H1 (cell line): ENCODE results near the gene TIMM21. TPM values are rescaled to one million over a fixed set of nuclear protein-coding genes. Genes with fewer than 3 reads are reported as not detected.

Experiments
- CTCF ChIA-PET: fragments of 300-600 bp; sonication (Branson Sonifier 250); formaldehyde crosslinking; loops from one replicate; lab custom pipeline; 2021; ENCODE audit not compliant: partially characterized antibody; lab: Charles Lee
- POLR2A ChIA-PET: fragments of 300-600 bp; sonication (Branson Sonifier 250); formaldehyde crosslinking; loops from one replicate; lab custom pipeline; 2021; ENCODE audit warnings: inconsistent platforms; ENCODE audit not compliant: partially characterized antibody; lab: Charles Lee
- DNase-seq, 2 experiments: peaks; one replicate each; pipeline versions ENCODE4 v3.0.0 to v3.0.0-alpha.2; 2010 to 2022; ENCODE audit warnings: low spot score in 2 of 2, low read depth in 1 of 2, mixed read lengths in 1 of 2
- FAIRE-seq: peaks from 2 replicates; lab custom pipeline; 2011; peaks lifted over from hg19 to GRCh38; lab: Jason Lieb, UNC
- H2AFZ ChIP-seq: 2 replicates; pipeline ENCODE4 v1.8.1; 2012; ENCODE audit warnings: low read length, inconsistent platforms
- H2AK5ac ChIP-seq: 2 replicates; pipeline ENCODE4 v1.6.1; 2013; ENCODE audit warnings: low read depth, low read length
- H2BK120ac ChIP-seq: replicated peaks from 2 replicates; pipeline ENCODE3; 2013; ENCODE audit warnings: low read depth, low read length, inconsistent platforms
- H2BK12ac ChIP-seq: 2 replicates; pipeline ENCODE4 v1.6.1; 2013; ENCODE audit warnings: low read depth, low read length
- H2BK15ac ChIP-seq: 2 replicates; pipeline ENCODE4 v1.6.1; 2013; ENCODE audit warnings: low read length
- H2BK20ac ChIP-seq: 2 replicates; pipeline ENCODE4 v1.6.1; 2013; ENCODE audit warnings: low read length
- H2BK5ac ChIP-seq: 2 replicates; pipeline ENCODE4 v1.6.1; 2013; ENCODE audit warnings: low read depth, low read length
- H3K14ac ChIP-seq: 2 replicates; pipeline ENCODE4 v1.6.1; 2013; ENCODE audit warnings: inconsistent platforms; ENCODE audit not compliant: insufficient read length
- H3K18ac ChIP-seq: 2 replicates; pipeline ENCODE4 v1.6.1; 2013; ENCODE audit warnings: low read length; ENCODE audit errors: extremely low read depth
- H3K23ac ChIP-seq: 2 replicates; pipeline ENCODE4 v1.6.1; 2013; ENCODE audit warnings: inconsistent platforms; ENCODE audit not compliant: insufficient read length
- H3K23me2 ChIP-seq: 2 replicates; pipeline ENCODE4 v1.6.1; 2013; ENCODE audit warnings: low read depth, low read length
- H3K27ac ChIP-seq: 2 replicates; pipeline ENCODE4 v1.6.1; 2011; ENCODE audit warnings: low read depth, low read length, inconsistent platforms
- H3K27me3 ChIP-seq, 4 experiments: replicated peaks in 1 of 4; 1 replicate in 1 of 4; 2 replicates in 3 of 4; pipeline versions ENCODE4 v1.6.1 to v1.8.1; 2011 to 2013; ENCODE audit warnings: low read length in 3 of 4, mild to moderate bottlenecking in 3 of 4, inconsistent platforms in 2 of 4, mixed read lengths in 2 of 4, moderate library complexity in 1 of 4; ENCODE audit not compliant: control insufficient read depth in 3 of 4, insufficient read depth in 3 of 4; ENCODE audit errors: extremely low read depth in 1 of 4
- H3K36me3 ChIP-seq, 4 experiments: 2 replicates each; pipeline versions ENCODE4 v1.6.1 to v1.8.1; 2011 to 2013; ENCODE audit warnings: mild to moderate bottlenecking in 4 of 4, low read length in 3 of 4, moderate library complexity in 2 of 4, control low read depth in 1 of 4, inconsistent platforms in 1 of 4; ENCODE audit not compliant: insufficient read depth in 4 of 4, control insufficient read depth in 2 of 4
- H3K4ac ChIP-seq: replicated peaks from 2 replicates; pipeline ENCODE3; 2013; ENCODE audit warnings: low read length, low read depth, mixed read lengths, inconsistent platforms; ENCODE audit not compliant: insufficient read length
- H3K4me1 ChIP-seq, 4 experiments: replicated peaks in 1 of 4; 1 replicate in 1 of 4; 2 replicates in 3 of 4; pipeline versions ENCODE4 v1.6.1 to v1.8.1; 2011 to 2013; ENCODE audit warnings: low read length in 3 of 4, inconsistent platforms in 2 of 4, mixed read lengths in 1 of 4; ENCODE audit not compliant: insufficient read depth in 4 of 4, control insufficient read depth in 3 of 4
- H3K4me2 ChIP-seq, 2 experiments: 2 replicates each; pipeline versions ENCODE4 v1.6.1 to v1.8.1; 2011 to 2013; ENCODE audit warnings: low read depth in 2 of 2, low read length in 2 of 2, control low read depth in 1 of 2, inconsistent platforms in 1 of 2, mild to moderate bottlenecking in 1 of 2; ENCODE audit not compliant: insufficient read depth in 1 of 2
- H3K4me3 ChIP-seq, 4 experiments: fragments of 200-600, 300-600 bp in 1 of 4; sonication (generic), shearing (Covaris generic), sonication (Bioruptor Twin) in 1 of 4; 2 replicates each; pipeline versions ENCODE4 v1.5.1 to v1.8.1; 2011 to 2016; ENCODE audit warnings: low read length in 4 of 4, low read depth in 3 of 4, control low read depth in 2 of 4, inconsistent platforms in 2 of 4, mild to moderate bottlenecking in 2 of 4, mixed read lengths in 1 of 4, moderate library complexity in 1 of 4; ENCODE audit not compliant: insufficient read depth in 2 of 4; ENCODE audit errors: extremely low read depth in 1 of 4
- H3K56ac ChIP-seq: replicated peaks from 2 replicates; pipeline ENCODE3; 2013; ENCODE audit warnings: low read depth, mild to moderate bottlenecking, mixed read lengths, low read length, inconsistent platforms; ENCODE audit not compliant: insufficient read length
- H3K79me1 ChIP-seq: 2 replicates; pipeline ENCODE4 v1.6.1; 2013; ENCODE audit warnings: low read depth, low read length, control low read depth
- H3K79me2 ChIP-seq, 2 experiments: 2 replicates each; pipeline versions ENCODE4 v1.6.1 to v1.8.1; 2012 to 2013; ENCODE audit warnings: low read length in 2 of 2, mild to moderate bottlenecking in 2 of 2, inconsistent platforms in 1 of 2; ENCODE audit not compliant: insufficient read depth in 2 of 2, control insufficient read depth in 1 of 2
- H3K9ac ChIP-seq, 4 experiments: replicated peaks in 1 of 4; 1 replicate in 1 of 4; 2 replicates in 3 of 4; pipeline versions ENCODE4 v1.6.1 to v1.8.1; 2011 to 2013; ENCODE audit warnings: low read depth in 3 of 4, low read length in 3 of 4, control low read depth in 2 of 4, mild to moderate bottlenecking in 2 of 4, moderate library complexity in 2 of 4, inconsistent platforms in 1 of 4; ENCODE audit errors: extremely low read depth in 1 of 4
- H3K9me3 ChIP-seq, 2 experiments: 2 replicates each; pipeline versions ENCODE4 v1.6.1 to v1.8.1; 2012 to 2013; ENCODE audit warnings: mild to moderate bottlenecking in 2 of 2, moderate library complexity in 2 of 2, control low read depth in 1 of 2, inconsistent platforms in 1 of 2, low read depth in 1 of 2, low read length in 1 of 2, mixed read lengths in 1 of 2; ENCODE audit not compliant: insufficient read depth in 2 of 2
- H4K20me1 ChIP-seq, 2 experiments: replicated peaks in 1 of 2; 2 replicates each; pipeline versions ENCODE3 to v1.8.1; 2011 to 2013; ENCODE audit warnings: inconsistent platforms in 2 of 2, low read length in 2 of 2, mild to moderate bottlenecking in 1 of 2; ENCODE audit not compliant: insufficient read depth in 2 of 2, control insufficient read depth in 1 of 2
- H4K5ac ChIP-seq: 2 replicates; pipeline ENCODE4 v1.6.1; 2013; ENCODE audit warnings: low read length, low read depth, mixed read lengths, inconsistent platforms; ENCODE audit not compliant: insufficient read length
- H4K8ac ChIP-seq: 2 replicates; pipeline ENCODE4 v1.8.0; 2013; ENCODE audit warnings: mild to moderate bottlenecking, moderate library complexity, low read length, inconsistent platforms; ENCODE audit not compliant: insufficient read depth; ENCODE audit errors: extremely low read depth
- H4K91ac ChIP-seq: replicated peaks from 2 replicates; pipeline ENCODE3; 2013; ENCODE audit warnings: low read length, mixed read lengths, inconsistent platforms; ENCODE audit not compliant: insufficient read length
- BACH1 ChIP-seq: IDR thresholded peaks from 2 replicates; pipeline ENCODE4 v1.6.1; 2012; ENCODE audit warnings: low read length, improper control_type of control experiment
- RAD21 ChIP-seq, 2 experiments: IDR thresholded peaks in 1 of 2; conservative IDR thresholded peaks in 1 of 2; 2 replicates each; pipeline ENCODE4 v1.6.1; 2011; ENCODE audit warnings: low read depth in 2 of 2, low read length in 2 of 2, improper control_type of control experiment in 1 of 2, inconsistent platforms in 1 of 2, mild to moderate bottlenecking in 1 of 2, moderate library complexity in 1 of 2
- SAP30 ChIP-seq: fragments of 300-600 bp; sonication (generic); IDR thresholded peaks from 2 replicates; pipeline ENCODE4 v1.7.1; 2012; ENCODE audit warnings: low read length, moderate library complexity, mild to moderate bottlenecking, inconsistent platforms; ENCODE audit not compliant: insufficient read depth, insufficient replicate concordance
- SIN3A ChIP-seq, 2 experiments: IDR thresholded peaks in 1 of 2; conservative IDR thresholded peaks in 1 of 2; 2 replicates each; pipeline ENCODE4 v1.6.1; 2011 to 2012; ENCODE audit warnings: low read length in 2 of 2, improper control_type of control experiment in 1 of 2, low read depth in 1 of 2, mild to moderate bottlenecking in 1 of 2
- SP4 ChIP-seq: IDR thresholded peaks from 2 replicates; pipeline ENCODE4 v1.6.1; 2012; ENCODE audit warnings: low read length, inconsistent platforms
- WGBS, 2 experiments: shearing (Covaris generic) in 1 of 2; methylation state at CpG; one replicate each; pipeline versions ENCODE4 v1.1.6 to v1.1.7; 2013 to 2015; ENCODE audit warnings: low lambda C conversion rate in 2 of 2, mixed read lengths in 2 of 2, inconsistent platforms in 1 of 2, low coverage in 1 of 2, missing lambda C conversion rate in 1 of 2; ENCODE audit not compliant: insufficient replicate concordance in 2 of 2, insufficient coverage in 1 of 2, insufficient read length in 1 of 2; ENCODE audit errors: extremely low coverage in 1 of 2, missing lambda C conversion rate in 1 of 2; 5-methylcytosine and 5-hydroxymethylcytosine counted together
- polyA plus RNA-seq, 7 experiments: library from polyadenylated mRNA; depleted of rRNA in 3 of 7; stranded (reverse) in 5 of 7; unstranded in 2 of 7; fragments of >200 nt in 5 of 7; fragments of 200-250 nt in 2 of 7; gene quantifications; 1 replicate in 5 of 7; 2 replicates in 1 of 7; 4 replicates in 1 of 7; pipeline versions ENCODE4 v1.2.1 to v1.2.3, GENCODE V29; 2011 to 2013; ENCODE audit warnings: missing spikeins in 2 of 7, mixed read lengths in 2 of 7
- total RNA-seq: library from RNA; stranded (reverse); fragmentation: NEBNext Ultra II Directional; extraction: Animal tissue kit (Norgen Biotek cat#: 25700); gene quantifications from 2 replicates; pipeline ENCODE4 v1.2.1, GENCODE V29; 2021
- TF ChIP-seq, protein P1 (sequence below): IDR thresholded peaks from 2 replicates; pipeline ENCODE4 v1.6.1; 2012; ENCODE audit warnings: inconsistent platforms
- TF ChIP-seq, protein P2 (sequence below), 3 experiments: IDR thresholded peaks; 1 replicate in 2 of 3; 2 replicates in 1 of 3; pipeline versions ENCODE4 v1.5.1 to v1.6.1; 2011; ENCODE audit warnings: low read length in 3 of 3, mild to moderate bottlenecking in 3 of 3, inconsistent platforms in 2 of 3, low read depth in 1 of 3, moderate library complexity in 1 of 3; ENCODE audit not compliant: insufficient read depth in 1 of 3; ENCODE audit errors: control extremely low read depth in 1 of 3

Gene TIMM21
- total and polyA plus RNA-seq, 2 of the 8 experiments (the other 6 are each of a cell fraction or from before 2014, with no cell fraction given): 27.9 to 43.8 TPM

- DNase-seq: no peak
- H3K36me3 ChIP-seq: peaks cover 0 to 29% (median 19%) of the 10 kb centered on the region in 4 experiments; a peak in 7 of 8 replicates
- H2BK5ac ChIP-seq: no peak overlapping the region
- H2BK120ac ChIP-seq: no peak overlapping the region
- H3K14ac ChIP-seq: no peak overlapping the region
- peaks cover 8% of the 10 kb centered on the region; the same call in 1 of the 2 replicates for H3K23me2 ChIP-seq
- H2BK15ac ChIP-seq: no peak overlapping the region
- no peak overlapping the region for H4K5ac ChIP-seq
- CTCF ChIA-PET: interaction anchor here (0.6 to 3.3 kb wide), 17 partner anchors 10 to 399 kb away, joined by 3 to 30 read pairs (median 4); no protein-coding TSS in a partner anchor
- H3K56ac ChIP-seq: no peak overlapping the region
- no peak overlapping the region for H3K4me2 ChIP-seq
- no peak overlapping the region for H2AK5ac ChIP-seq
- H3K4ac ChIP-seq: no peak overlapping the region
- H3K79me1 ChIP-seq: peaks cover 13% of the 10 kb centered on the region
- H4K8ac ChIP-seq: no peak overlapping the region
- H4K20me1 ChIP-seq: peaks cover 2 to 4% of the 10 kb centered on the region in 2 experiments
- POLR2A ChIA-PET: interaction anchor here (2.3 kb wide), 1 partner anchor 9 kb away, joined by 6 read pairs; no protein-coding TSS in a partner anchor
- no peak for FAIRE-seq
- TF ChIP-seq SIN3A (conservative IDR thresholded peaks at IDR 0.05 in 1 of 2, IDR thresholded peaks at IDR 0.05 in 1 of 2; ENCODE audit: low read depth in 1 of 2, low read length in 2 of 2) (no peak), RAD21 (IDR thresholded peaks at IDR 0.05 in 1 of 2, conservative IDR thresholded peaks at IDR 0.05 in 1 of 2; ENCODE audit: low read depth in 2 of 2, low read length in 2 of 2) (peak; percentile 27 to 53; a peak in 3 of 4 replicates), SP4 (no peak), BACH1 (no peak), SAP30 (no peak)
- TF ChIP-seq, protein P1, sequence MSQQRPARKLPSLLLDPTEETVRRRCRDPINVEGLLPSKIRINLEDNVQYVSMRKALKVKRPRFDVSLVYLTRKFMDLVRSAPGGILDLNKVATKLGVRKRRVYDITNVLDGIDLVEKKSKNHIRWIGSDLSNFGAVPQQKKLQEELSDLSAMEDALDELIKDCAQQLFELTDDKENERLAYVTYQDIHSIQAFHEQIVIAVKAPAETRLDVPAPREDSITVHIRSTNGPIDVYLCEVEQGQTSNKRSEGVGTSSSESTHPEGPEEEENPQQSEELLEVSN: no peak
- TF ChIP-seq, protein P2, sequence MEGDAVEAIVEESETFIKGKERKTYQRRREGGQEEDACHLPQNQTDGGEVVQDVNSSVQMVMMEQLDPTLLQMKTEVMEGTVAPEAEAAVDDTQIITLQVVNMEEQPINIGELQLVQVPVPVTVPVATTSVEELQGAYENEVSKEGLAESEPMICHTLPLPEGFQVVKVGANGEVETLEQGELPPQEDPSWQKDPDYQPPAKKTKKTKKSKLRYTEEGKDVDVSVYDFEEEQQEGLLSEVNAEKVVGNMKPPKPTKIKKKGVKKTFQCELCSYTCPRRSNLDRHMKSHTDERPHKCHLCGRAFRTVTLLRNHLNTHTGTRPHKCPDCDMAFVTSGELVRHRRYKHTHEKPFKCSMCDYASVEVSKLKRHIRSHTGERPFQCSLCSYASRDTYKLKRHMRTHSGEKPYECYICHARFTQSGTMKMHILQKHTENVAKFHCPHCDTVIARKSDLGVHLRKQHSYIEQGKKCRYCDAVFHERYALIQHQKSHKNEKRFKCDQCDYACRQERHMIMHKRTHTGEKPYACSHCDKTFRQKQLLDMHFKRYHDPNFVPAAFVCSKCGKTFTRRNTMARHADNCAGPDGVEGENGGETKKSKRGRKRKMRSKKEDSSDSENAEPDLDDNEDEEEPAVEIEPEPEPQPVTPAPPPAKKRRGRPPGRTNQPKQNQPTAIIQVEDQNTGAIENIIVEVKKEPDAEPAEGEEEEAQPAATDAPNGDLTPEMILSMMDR (IDR thresholded peaks at IDR 0.05; ENCODE audit: control extremely low read depth in 1 of 3, insufficient read depth in 1 of 3, low read depth in 1 of 3, low read length in 3 of 3): peak; percentile 38 to 56 (median 46)
- no peak overlapping the region for H3K9ac ChIP-seq
- no peak overlapping the region for H3K4me3 ChIP-seq
- H3K9me3 ChIP-seq: no peaks in the 10 kb centered on the region
- no peak overlapping the region for H2BK20ac ChIP-seq
- no peak overlapping the region for H3K18ac ChIP-seq
- peaks cover 0 to 6% (median 1%) of the 10 kb centered on the region in 4 experiments; a peak in 4 of 7 replicates for H3K4me1 ChIP-seq
- H2AFZ ChIP-seq: no peak overlapping the region
- no peak overlapping the region for H4K91ac ChIP-seq
- no peak overlapping the region for H2BK12ac ChIP-seq
- peaks cover 14 to 57% of the 10 kb centered on the region in 2 experiments for H3K79me2 ChIP-seq
- no peak overlapping the region for H3K23ac ChIP-seq
- H3K27me3 ChIP-seq: no peaks in the 10 kb centered on the region
- no peak overlapping the region for H3K27ac ChIP-seq
- 91% methylated on average over 2 of the region's 2 CpGs; no CpG with 5 or more reads in 1 of the 2 experiments for WGBS, 2 experiments
Observed at GRCh38 chr18:74152857-74153256, 4.5 kb downstream of the TIMM21 start.
